NCI-H1105 treated with DMSO at 0.1 percent for 48 hours (cell line): Measurements from ENCODE around the gene MCM8.

Experiments
- DNase-seq: peaks from one replicate; lab custom pipeline; 2025; lab: John Stamatoyannopoulos, UW

MCM8 gene

DNA sequence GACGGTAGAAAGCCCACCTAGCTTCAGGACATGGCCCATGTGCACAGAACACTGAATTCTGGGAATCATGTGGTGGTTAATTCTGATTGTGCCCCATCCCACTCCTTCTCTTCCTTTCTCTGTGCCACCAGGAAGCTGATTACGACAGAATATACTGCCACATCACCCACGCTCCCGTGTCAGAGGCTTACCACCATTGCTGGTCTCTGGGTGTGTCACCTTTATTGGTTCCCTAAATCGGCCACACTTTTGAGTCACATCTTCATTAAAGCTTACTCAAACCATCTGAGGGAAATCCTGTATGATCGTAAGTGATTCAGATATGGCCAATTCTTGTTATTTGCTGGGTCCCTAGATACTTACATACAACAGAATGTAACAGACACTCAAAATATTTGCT lies 3.2 kb upstream of the MCM8 start:
- no peak for DNase-seq

DNA sequence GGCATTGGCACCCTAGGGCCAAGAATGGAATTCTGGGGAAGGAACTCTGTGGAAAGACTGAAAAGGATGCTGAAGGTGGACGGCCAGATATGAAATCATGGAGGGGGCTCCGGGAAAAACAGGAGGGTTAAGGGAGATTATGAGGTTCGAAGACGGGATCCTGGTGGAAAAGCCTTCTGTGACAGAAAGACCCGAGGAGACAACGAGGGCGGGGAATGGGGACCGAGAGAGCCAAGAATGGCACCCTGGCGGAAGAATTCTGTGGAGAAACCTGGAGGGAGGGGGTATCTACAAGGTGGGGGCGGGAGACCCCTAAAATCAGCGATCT lies 545 bp upstream of the MCM8 start:
- no peak for DNase-seq

DNA sequence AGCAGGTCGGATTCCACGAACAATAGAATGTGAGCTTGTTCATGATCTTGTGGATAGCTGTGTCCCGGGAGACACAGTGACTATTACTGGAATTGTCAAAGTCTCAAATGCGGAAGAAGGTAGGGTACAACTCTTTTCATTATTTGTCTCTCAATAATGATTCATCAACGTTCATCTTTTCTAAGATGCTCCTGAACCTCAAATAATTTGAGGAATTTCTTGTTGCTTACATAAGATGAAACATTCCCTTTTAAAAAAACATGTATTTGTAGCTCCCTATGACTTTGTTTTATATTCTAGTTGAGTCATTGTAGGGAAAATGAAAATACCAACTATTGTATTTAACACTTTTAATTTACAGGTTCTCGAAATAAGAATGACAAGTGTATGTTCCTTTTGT lies 17.0 kb downstream of the MCM8 start:
- no peak for DNase-seq

- DNase-seq, result no peak
Observed at GRCh38 chr20:5968462-5968861, 18.0 kb downstream of the MCM8 start.

DNA sequence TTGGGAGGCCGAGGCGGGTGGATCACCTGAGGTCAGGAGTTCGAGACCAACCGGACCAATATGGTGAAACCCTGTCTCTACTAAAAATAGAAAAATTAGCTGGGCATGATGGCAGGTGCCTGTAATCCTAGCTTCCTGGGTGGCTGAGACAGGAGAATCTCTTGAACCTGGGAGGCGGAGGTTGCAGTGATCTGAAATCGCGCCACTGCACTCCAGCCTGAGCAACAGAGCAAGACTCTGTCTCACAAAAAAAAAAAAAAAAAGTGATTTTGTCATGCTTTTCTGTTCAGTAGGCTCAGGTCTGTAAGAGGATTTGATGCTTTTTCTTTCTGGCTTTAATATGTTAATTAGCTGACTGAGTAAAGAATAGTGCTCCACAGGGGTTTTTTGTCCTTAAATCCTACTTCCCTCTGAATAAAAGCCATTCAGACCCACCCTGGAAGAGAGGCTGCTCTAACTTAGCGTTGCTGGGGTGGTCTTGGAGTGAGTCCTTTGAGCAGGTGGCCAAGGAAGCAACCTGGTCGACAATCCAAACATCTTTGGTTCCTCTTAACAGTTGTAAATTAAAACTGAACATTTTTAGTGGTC lies 19.0 kb downstream of the MCM8 start:
- DNase-seq, result no peak

DNA sequence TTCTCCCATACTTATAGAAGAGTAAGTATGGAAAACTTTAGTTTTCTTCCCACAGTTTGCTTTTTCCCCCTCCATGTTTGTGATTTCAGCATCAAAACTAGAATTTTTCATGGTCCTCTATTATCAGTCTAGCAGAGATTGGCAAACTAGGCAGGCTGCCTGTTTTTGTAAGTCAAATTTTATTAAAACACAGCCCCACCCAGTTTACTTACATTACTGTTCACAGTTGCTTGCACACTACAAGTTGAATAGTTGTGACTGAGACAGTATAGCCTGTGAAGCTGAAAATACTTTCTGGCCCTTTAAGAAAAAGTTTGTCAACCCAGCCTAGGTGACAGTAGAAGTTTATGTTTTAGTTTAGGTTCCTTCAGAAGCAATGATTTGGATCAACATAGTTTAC lies 19.5 kb downstream of the MCM8 start:
- DNase-seq, result no peak

GRCh38 chr20:5970381-5970780 lies 19.9 kb downstream of the MCM8 start:
- DNase-seq, result no peak

DNA sequence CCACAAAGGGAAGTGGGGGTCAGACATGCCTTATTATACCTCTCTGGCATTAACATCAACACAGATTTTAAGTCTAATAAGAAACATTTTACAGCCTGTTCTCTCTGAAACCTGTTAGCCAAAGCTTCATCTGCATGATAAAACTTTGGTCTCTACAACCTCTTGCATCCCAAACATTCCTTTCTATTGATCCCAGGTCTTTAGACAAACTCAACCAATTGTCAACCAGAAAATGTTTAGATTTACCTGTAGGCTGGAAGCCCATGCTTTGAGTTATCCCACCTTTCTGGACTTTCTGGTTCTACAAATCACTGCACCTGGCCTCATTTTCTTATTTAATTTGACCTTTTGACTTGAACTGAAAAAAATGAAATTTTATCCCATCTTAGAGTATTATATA lies 20.8 kb downstream of the MCM8 start:
- DNase-seq, result no peak

GRCh38 chr20:5973172-5973571 lies 22.7 kb downstream of the MCM8 start:
- no peak for DNase-seq

DNA sequence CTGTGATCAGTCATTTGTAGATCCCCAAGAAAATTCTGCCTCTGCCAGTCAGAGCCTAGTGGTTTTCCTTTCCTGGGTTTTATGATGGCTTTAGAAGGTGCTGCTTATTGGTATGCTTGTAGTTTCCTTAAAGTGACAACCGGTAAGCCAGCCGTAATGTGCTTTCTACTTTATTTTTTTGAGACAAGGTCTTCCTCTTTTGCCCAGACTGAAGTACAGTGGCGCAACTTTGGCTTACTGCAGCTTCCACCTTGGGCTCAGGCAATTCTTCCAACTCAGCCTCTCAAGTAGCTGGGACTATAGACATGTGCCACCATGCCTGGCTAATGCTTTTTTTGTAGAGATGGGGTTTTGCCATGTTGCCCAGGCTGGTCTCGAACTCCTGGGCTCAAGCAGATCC lies 23.5 kb downstream of the MCM8 start:
- DNase-seq, result no peak

GRCh38 chr20:5974531-5974930 lies 24.1 kb downstream of the MCM8 start:
- DNase-seq, result no peak

DNA sequence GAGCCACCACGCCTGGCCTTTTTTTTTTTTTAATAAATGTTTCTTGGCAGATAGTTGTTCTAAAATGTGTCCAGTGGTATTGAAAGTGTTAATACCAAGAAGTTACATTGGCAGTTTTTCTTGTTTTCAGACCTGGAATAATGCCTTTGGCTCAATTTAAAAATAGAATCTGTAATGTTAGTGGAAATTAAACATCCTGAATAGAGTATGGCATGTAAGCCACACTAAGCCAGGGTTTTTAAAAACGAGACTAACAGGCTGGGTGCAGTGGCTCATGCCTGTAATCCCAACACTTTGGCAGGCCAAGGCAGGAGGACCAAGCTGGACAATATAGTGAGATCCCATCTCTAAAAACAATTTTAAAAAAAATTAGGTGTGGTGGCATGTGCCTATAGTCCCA lies 25.3 kb downstream of the MCM8 start:
- no peak for DNase-seq

DNA sequence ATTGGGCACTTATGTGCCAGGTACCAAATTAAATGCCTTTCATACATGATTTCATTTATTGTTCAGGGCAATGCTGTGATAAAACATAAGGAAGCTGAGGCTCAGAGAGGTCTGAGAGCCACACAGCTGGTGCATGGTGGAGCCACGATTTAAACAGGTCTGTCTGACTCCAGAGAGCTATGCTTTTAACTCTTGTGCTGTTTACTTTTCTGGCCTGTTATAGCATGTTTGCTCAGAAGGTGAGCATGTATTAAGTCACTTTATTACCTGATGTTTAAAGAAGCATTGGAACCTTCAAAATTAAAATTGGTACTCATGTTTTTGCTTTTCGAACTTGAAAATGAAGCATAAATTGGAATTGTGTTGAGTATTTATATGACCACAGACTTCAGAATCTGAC lies 26.8 kb downstream of the MCM8 start:
- DNase-seq, result no peak

- DNase-seq, result no peak
Observed at GRCh38 chr20:5977975-5978374, 27.5 kb downstream of the MCM8 start.

GRCh38 chr20:5979801-5980200 lies 29.3 kb downstream of the MCM8 start:
- no peak for DNase-seq

DNA sequence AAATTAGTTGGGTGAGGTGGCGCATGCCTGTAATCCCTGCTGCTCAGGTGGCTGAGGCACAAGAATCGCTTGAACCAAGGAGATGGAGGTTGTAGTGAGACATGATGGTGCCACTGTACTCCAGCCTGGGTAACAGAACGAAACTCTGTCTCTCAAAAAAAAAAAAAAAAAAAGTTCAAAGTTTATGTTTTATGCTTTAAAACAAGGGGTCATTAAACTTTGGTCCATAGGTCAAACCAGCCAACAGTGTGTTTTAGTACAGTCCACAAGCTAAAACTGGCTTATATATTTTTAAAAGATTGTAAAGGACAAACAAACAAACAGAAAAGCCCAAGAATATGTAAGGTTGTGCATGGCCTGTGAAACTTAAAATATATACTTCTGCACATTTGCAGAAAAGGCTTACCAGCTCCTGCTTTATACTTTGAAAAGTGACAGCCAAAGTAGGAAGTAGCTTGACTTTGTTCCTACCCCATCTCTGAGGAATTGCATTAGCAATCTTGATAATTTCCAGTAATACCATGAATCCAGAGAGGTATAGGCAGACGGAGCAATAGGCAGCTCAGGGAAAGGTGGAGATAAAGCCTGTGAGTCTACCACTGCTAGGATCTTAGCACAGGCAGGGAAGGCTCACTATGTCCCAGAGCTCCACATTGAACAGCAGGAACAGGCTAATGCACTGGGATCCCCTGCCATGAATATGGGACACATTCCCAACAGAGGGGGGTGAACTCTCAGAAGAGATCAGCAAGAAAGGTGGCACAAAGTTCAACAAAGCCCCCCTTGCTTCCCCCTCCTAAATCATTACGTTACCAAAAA lies 30.5 kb downstream of the MCM8 start:
- no peak for DNase-seq

GRCh38 chr20:5987383-5987782 lies 36.9 kb downstream of the MCM8 start:
- DNase-seq, result no peak

DNA sequence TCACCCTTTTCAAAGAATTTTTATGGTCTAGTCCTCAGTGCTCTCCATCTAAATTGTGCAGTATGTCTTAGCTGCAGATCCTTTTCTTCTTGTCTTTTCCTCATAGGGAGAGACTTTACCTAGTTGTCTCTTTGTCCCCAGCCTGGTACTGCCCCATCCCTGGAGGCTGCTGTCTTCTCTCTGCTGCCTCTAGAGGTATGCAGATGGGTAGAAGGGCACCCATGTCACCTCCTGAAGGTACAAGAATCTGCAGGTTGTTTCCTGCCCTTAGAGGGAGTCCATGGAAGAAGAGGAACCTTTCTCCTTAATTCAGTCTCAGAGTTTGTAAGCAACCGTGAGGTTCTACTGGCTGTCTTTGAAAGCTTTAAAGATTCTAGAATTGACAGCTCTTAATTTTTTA lies 39.1 kb downstream of the MCM8 start:
- DNase-seq, result no peak

DNA sequence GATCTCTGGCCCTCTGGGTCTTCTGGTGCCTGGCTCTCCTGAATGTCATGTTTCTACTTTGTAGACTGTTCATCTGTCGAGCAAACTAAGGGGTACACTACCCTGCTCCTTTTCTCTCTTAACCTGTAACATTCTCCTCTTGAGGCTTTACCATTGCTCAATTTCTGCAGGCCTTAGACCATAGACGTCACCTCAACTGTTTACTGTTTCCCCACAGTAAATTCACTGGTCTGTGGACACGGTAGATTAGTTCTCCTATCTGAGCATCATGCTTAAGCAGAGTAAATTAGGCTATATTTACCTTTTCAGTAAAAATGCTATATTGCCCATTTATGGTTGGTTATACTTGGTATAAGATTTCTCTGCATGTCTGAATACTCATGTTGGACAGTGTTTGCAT lies 40.5 kb downstream of the MCM8 start:
- no peak for DNase-seq

DNA sequence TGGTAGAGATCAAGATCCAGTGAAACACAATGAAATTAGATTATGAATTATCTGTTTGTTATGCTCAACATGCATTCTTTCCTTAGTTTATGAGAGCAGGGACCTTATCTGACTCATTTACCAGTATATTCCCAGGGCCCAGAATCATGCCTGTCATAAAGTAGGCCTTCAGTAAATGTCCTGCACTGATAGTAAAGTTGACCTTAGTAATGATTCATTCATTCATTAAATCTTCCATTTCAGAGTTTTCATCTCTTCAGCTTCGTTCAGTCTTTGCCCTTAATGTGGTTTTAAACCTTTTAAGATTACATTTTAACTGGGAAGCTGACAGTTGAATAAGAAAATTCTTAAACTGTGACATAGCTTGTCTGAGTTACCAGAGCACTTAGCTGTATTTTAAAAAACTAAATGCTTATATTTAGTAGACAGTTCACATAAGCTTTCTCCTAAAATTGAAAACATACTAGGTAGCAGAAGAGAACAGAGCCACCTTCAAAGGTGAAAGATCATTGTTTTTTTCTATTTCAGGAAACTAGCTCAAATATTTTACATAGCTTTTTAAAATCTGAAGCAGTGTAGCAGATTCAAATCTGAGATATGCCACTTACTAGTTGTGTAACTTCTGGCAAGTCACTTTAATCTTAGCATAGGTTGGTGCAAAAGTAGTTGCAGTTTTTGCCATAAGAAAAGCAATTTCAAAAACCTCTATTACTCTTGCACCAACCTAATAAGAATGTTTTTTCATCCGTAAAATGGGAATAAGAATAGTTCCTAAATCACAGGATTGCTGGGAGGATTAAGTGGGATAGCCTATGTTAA lies 41.4 kb downstream of the MCM8 start:
- DNase-seq, result no peak

GRCh38 chr20:5996765-5997164 lies 46.3 kb downstream of the MCM8 start:
- no peak for DNase-seq

GRCh38 chr20:5999783-6000182 lies 49.3 kb downstream of the MCM8 start:
- no peak for DNase-seq

DNA sequence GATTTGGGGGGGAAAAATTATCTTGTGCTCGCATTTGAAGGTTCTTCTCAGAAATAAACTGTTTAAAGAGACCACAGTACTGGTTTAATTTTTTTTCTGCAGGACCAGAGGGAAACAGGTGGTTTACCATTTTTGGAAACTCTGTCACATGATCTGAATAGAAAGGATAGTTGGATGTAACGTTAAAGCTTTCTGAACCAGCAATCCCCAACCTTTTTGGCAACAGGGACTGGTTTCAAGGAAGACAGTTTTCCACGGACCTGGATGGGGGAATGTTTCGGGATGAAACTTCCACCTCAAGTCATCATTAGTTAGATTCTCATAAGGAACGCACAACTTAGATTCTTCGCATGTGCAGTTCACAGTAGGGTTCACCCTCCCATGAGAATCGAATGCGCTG lies 50.4 kb downstream of the MCM8 start:
- DNase-seq, result no peak
